SK-N-SH (cell line): Measurements from ENCODE around the gene IL9. TPM values are rescaled to one million over a fixed set of nuclear protein-coding genes. Genes with fewer than 3 reads are reported as not detected.

Source experiments
- CTCF ChIA-PET: fragments of 300-600, 350-600 bp; formaldehyde crosslinking; extraction: SDS; loops from one replicate; lab custom pipeline; 2021; lab: Yijun Ruan, JAX
- POLR2A ChIA-PET: fragments of 350-600 bp; sonication (Branson Sonifier 250); formaldehyde crosslinking; extraction: SDS; loops from one replicate; lab custom pipeline; 2020; ENCODE audit warnings: antibody characterized with exemption, inconsistent platforms; lab: Yijun Ruan, JAX
- DNase-seq: peaks from one replicate; pipeline ENCODE4 v3.0.0; 2012
- H2AFZ ChIP-seq: fragments of 200-600 bp; sonication (generic); 2 replicates; pipeline ENCODE4 v1.8.1; 2016; ENCODE audit warnings: antibody characterized with exemption, mild to moderate bottlenecking, low read depth
- H3F3A ChIP-seq: fragments of 200-600 bp; sonication (generic); replicated peaks from 2 replicates; pipeline ENCODE3; 2016; ENCODE audit warnings: antibody characterized with exemption, mild to moderate bottlenecking; ENCODE audit not compliant: insufficient read depth
- H3K27ac ChIP-seq, 2 experiments: fragments of 200-500 bp in 1 of 2; fragments of 200-600 bp in 1 of 2; sonication (Bioruptor generic) in 1 of 2; sonication (generic), shearing (Covaris generic) in 1 of 2; 2 replicates each; pipeline versions ENCODE4 v1.5.1 to v1.6.1; 2014 to 2016; ENCODE audit warnings: low read depth in 2 of 2, inconsistent platforms in 1 of 2, low read length in 1 of 2, mild to moderate bottlenecking in 1 of 2, mixed read lengths in 1 of 2
- H3K27me3 ChIP-seq: fragments of 200-600 bp; sonication (generic), shearing (Covaris generic); 2 replicates; pipeline ENCODE4 v1.6.1; 2016; ENCODE audit warnings: mixed run types; ENCODE audit not compliant: insufficient read depth
- H3K36me3 ChIP-seq, 2 experiments: fragments of 200-500 bp in 1 of 2; fragments of 200-600 bp in 1 of 2; sonication (Bioruptor generic) in 1 of 2; sonication (generic) in 1 of 2; replicated peaks in 1 of 2; 2 replicates each; pipeline versions ENCODE3 to v1.5.1; 2014 to 2016; ENCODE audit warnings: low read length in 1 of 2, mild to moderate bottlenecking in 1 of 2; ENCODE audit not compliant: insufficient read depth in 2 of 2, control insufficient read depth in 1 of 2
- H3K4me1 ChIP-seq, 2 experiments: fragments of 200-500 bp in 1 of 2; fragments of 200-600 bp in 1 of 2; sonication (Bioruptor generic) in 1 of 2; sonication (generic), shearing (Covaris generic) in 1 of 2; 2 replicates each; pipeline versions ENCODE4 v1.5.1 to v1.6.1; 2014 to 2016; ENCODE audit warnings: low read depth in 1 of 2, low read length in 1 of 2, mixed run types in 1 of 2; ENCODE audit not compliant: insufficient read depth in 2 of 2, control insufficient read depth in 1 of 2
- H3K4me2 ChIP-seq: fragments of 200-600 bp; sonication (generic), shearing (Covaris generic); 2 replicates; pipeline ENCODE4 v1.6.1; 2017; ENCODE audit warnings: mixed run types
- H3K4me3 ChIP-seq, 2 experiments: fragments of 200-500 bp in 1 of 2; fragments of 200-600 bp in 1 of 2; sonication (Bioruptor generic) in 1 of 2; sonication (generic), shearing (Covaris generic) in 1 of 2; 2 replicates each; pipeline versions ENCODE4 v1.5.1 to v1.8.1; 2014 to 2016; ENCODE audit warnings: low read depth in 2 of 2, inconsistent platforms in 1 of 2, low read length in 1 of 2, mild to moderate bottlenecking in 1 of 2, mixed read lengths in 1 of 2, moderate library complexity in 1 of 2
- H3K79me2 ChIP-seq: fragments of 200-600 bp; sonication (generic); 2 replicates; pipeline ENCODE4 v1.8.1; 2017; ENCODE audit warnings: mild to moderate bottlenecking; ENCODE audit not compliant: insufficient read depth
- H3K9ac ChIP-seq: fragments of 200-600 bp; sonication (generic); 2 replicates; pipeline ENCODE4 v1.6.1; 2017; ENCODE audit warnings: mixed run types
- H3K9me2 ChIP-seq: fragments of 200-600 bp; sonication (generic); 2 replicates; pipeline ENCODE4 v1.6.1; 2017; ENCODE audit warnings: mixed run types
- H3K9me3 ChIP-seq: fragments of 200-600 bp; sonication (generic); 2 replicates; pipeline ENCODE4 v1.6.1; 2017; ENCODE audit warnings: mixed run types, mild to moderate bottlenecking, moderate library complexity
- H4K20me1 ChIP-seq: fragments of 200-600 bp; sonication (generic); 2 replicates; pipeline ENCODE4 v1.6.1; 2017; ENCODE audit warnings: mild to moderate bottlenecking, mixed run types; ENCODE audit not compliant: insufficient read depth
- ELF1 ChIP-seq: IDR thresholded peaks from 2 replicates; pipeline ENCODE4 v1.4.0; 2012
- EP300 ChIP-seq, 2 experiments: IDR thresholded peaks; 2 replicates each; pipeline versions ENCODE4 v1.4.0 to v1.6.1; 2012; ENCODE audit warnings: borderline replicate concordance in 1 of 2, low read depth in 1 of 2, low read length in 1 of 2
- EZH2phosphoT487 ChIP-seq: fragments of 200-600 bp; sonication (generic); IDR thresholded peaks from 2 replicates; pipeline ENCODE4 v1.6.1; 2017; ENCODE audit warnings: low read depth, mixed run types, mild to moderate bottlenecking, antibody characterized with exemption, moderate library complexity, borderline replicate concordance
- FOSL2 ChIP-seq: IDR thresholded peaks from 2 replicates; pipeline ENCODE4 v1.4.0; 2012; ENCODE audit warnings: low read depth, mild to moderate bottlenecking, moderate library complexity, borderline replicate concordance
- FOXJ3 ChIP-seq: sonication (generic); formaldehyde crosslinking; IDR thresholded peaks from 2 replicates; pipeline ENCODE4 v1.5.1; 2020; ENCODE audit warnings: mild to moderate bottlenecking, missing genetic modification reagents
- GATA2 ChIP-seq: sonication (generic); formaldehyde crosslinking; IDR thresholded peaks from 2 replicates; pipeline ENCODE4 v1.5.0; 2020; ENCODE audit warnings: mild to moderate bottlenecking, missing genetic modification reagents
- IRF3 ChIP-seq: fragments of 150-350 bp; IDR thresholded peaks from 2 replicates; pipeline ENCODE4 v1.6.1; 2016; ENCODE audit warnings: mild to moderate bottlenecking, low read depth, low read length
- NFIC ChIP-seq: IDR thresholded peaks from 2 replicates; pipeline ENCODE4 v1.4.0; 2012; ENCODE audit warnings: borderline replicate concordance
- POLR2AphosphoS5 ChIP-seq: IDR thresholded peaks from 2 replicates; pipeline ENCODE4 v1.6.1; 2012; ENCODE audit warnings: low read depth, low read length
- RAD21 ChIP-seq: IDR thresholded peaks from 2 replicates; pipeline ENCODE4 v1.6.1; 2012; ENCODE audit warnings: mild to moderate bottlenecking, low read length
- RXRA ChIP-seq: IDR thresholded peaks from 2 replicates; pipeline ENCODE4 v1.4.0; 2012; ENCODE audit warnings: low read depth, mild to moderate bottlenecking, borderline replicate concordance
- SIN3A ChIP-seq: IDR thresholded peaks from 2 replicates; pipeline ENCODE4 v1.6.1; 2012; ENCODE audit warnings: low read depth, mild to moderate bottlenecking, low read length, moderate library complexity, borderline replicate concordance
- SMC3 ChIP-seq: IDR thresholded peaks from 2 replicates; pipeline ENCODE4 v1.6.1; 2012; ENCODE audit warnings: low read depth, low read length, improper control_type of control experiment
- TEAD4 ChIP-seq: IDR thresholded peaks from 2 replicates; pipeline ENCODE4 v1.4.0; 2012; ENCODE audit warnings: mild to moderate bottlenecking, borderline replicate concordance; ENCODE audit not compliant: insufficient read depth
- USF2 ChIP-seq: fragments of 150-350 bp; IDR thresholded peaks from 2 replicates; pipeline ENCODE4 v1.6.1; 2017; ENCODE audit warnings: antibody characterized with exemption, low read length, low read depth, borderline replicate concordance
- YY1 ChIP-seq: IDR thresholded peaks from 2 replicates; pipeline ENCODE4 v1.4.0; 2012; ENCODE audit warnings: low read depth, mild to moderate bottlenecking
- WGBS: methylation state at CpG from one replicate; pipeline ENCODE4 v1.1.6; 2017; ENCODE audit warnings: low lambda C conversion rate; 5-methylcytosine and 5-hydroxymethylcytosine counted together
- polyA plus RNA-seq, 3 experiments: library from polyadenylated mRNA; depleted of rRNA; stranded (reverse); fragments of >200 nt; gene quantifications; 2 replicates each; pipeline ENCODE4 v1.2.3, GENCODE V29; 2012
- TF ChIP-seq, protein P1 (sequence below): IDR thresholded peaks from 2 replicates; pipeline ENCODE4; 2012
- TF ChIP-seq, protein P2 (sequence below): IDR thresholded peaks from 2 replicates; pipeline ENCODE4 v1.6.1; 2012; ENCODE audit warnings: mild to moderate bottlenecking, low read depth, low read length, moderate library complexity
- TF ChIP-seq, protein P3 (sequence below): fragments of 200-600 bp; sonication (generic); IDR thresholded peaks from 2 replicates; pipeline ENCODE4 v1.6.1; 2017; ENCODE audit warnings: antibody characterized with exemption, mild to moderate bottlenecking, moderate library complexity

IL9 gene
- polyA plus RNA-seq, 1 of the 3 experiments (the other 2 are of a cell fraction): not detected

DNA sequence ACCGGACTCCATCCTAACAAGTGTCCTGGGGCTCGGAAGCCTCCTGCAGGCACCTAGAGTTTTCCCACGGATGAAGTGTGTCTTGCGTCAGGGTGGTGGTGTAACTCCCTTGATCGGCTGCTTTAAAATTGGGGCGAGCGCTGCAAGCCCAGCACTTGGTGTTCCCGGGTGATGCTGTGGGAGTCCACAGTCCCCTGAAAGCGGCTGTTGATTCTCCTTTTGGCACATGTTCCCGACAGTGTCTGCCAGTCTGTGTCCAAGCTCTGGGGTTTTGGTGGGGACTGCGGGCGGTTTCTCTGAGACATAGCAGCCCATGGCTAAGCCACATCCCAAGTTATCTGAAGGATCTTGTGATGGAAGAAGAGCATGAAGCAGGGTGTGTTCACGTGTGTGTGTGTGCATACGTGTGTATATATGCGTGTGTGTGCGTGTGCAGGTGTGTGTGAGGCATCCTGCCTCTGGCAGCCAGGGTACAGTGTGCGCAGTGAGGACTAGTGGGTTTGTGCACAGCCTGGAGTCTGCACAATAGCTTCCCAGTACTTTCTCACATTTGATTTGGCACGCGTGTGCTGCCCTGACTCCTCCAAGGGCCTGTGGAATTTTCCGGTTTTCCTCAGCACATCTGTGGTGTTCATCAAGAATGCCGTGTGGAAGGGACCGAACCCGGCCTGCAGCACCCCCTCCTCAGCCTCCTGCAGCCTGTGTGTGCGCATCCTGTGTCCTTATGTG is 44.3 kb downstream of the IL9 start:
- 0 out of 2 replicates have a peak, but pooled peaks cover 4% of the 10 kb centered on the region for H3K27me3 ChIP-seq
- H3K4me2 ChIP-seq: no peak overlapping the region
- no peaks in the 10 kb centered on the region for H3K4me1 ChIP-seq
- H3K9me3 ChIP-seq: no peaks in the 10 kb centered on the region
- TF ChIP-seq EZH2phosphoT487: no peak
- no peak for TF ChIP-seq NFIC
- no peaks in the 10 kb centered on the region for H3K36me3 ChIP-seq
- H3K4me3 ChIP-seq: no peak overlapping the region
- no peak overlapping the region for H3K9ac ChIP-seq
- H3K79me2 ChIP-seq: no peaks in the 10 kb centered on the region
- no peak overlapping the region for H2AFZ ChIP-seq
- 60% methylated on average over 20 of the region's 24 CpGs for WGBS
- H3F3A ChIP-seq: no peaks in the 10 kb centered on the region
- no peak overlapping the region for H3K27ac ChIP-seq
- no peak for DNase-seq
- ChIA-PET POLR2A (no interaction called here), CTCF (no interaction called here)
- no peaks in the 10 kb centered on the region for H3K9me2 ChIP-seq
- no peaks in the 10 kb centered on the region for H4K20me1 ChIP-seq

GRCh38 chr5:135850671-135851070 is 45.0 kb downstream of the IL9 start:
- H3K9me3 ChIP-seq: no peaks in the 10 kb centered on the region
- WGBS: 66% methylated on average over 3 of the region's 6 CpGs
- CTCF ChIA-PET: no interaction called here
- no peaks in the 10 kb centered on the region for H3K9me2 ChIP-seq
- no peaks in the 10 kb centered on the region for H3F3A ChIP-seq
- no peaks in the 10 kb centered on the region for H3K79me2 ChIP-seq
- H3K36me3 ChIP-seq: no peaks in the 10 kb centered on the region
- no peaks in the 10 kb centered on the region for H4K20me1 ChIP-seq
- no peak for DNase-seq
- POLR2A ChIA-PET: no interaction called here
- H3K4me2 ChIP-seq: no peak overlapping the region
- H3K4me3 ChIP-seq: no peak overlapping the region
- no peak overlapping the region for H3K27ac ChIP-seq
- no peak overlapping the region for H2AFZ ChIP-seq
- no peaks in the 10 kb centered on the region for H3K4me1 ChIP-seq
- H3K9ac ChIP-seq: no peak overlapping the region
- H3K27me3 ChIP-seq: 0 out of 2 replicates have a peak, but pooled peaks cover 4% of the 10 kb centered on the region
- TF ChIP-seq USF2: no peak
- TF ChIP-seq, protein P1, sequence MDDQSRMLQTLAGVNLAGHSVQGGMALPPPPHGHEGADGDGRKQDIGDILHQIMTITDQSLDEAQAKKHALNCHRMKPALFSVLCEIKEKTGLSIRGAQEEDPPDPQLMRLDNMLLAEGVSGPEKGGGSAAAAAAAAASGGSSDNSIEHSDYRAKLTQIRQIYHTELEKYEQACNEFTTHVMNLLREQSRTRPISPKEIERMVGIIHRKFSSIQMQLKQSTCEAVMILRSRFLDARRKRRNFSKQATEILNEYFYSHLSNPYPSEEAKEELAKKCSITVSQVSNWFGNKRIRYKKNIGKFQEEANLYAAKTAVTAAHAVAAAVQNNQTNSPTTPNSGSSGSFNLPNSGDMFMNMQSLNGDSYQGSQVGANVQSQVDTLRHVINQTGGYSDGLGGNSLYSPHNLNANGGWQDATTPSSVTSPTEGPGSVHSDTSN: no peak
- TF ChIP-seq RAD21: no peak
- TF ChIP-seq FOSL2: no peak
- TF ChIP-seq SIN3A: no peak
- no peak for TF ChIP-seq GATA2
- TF ChIP-seq, protein P2, sequence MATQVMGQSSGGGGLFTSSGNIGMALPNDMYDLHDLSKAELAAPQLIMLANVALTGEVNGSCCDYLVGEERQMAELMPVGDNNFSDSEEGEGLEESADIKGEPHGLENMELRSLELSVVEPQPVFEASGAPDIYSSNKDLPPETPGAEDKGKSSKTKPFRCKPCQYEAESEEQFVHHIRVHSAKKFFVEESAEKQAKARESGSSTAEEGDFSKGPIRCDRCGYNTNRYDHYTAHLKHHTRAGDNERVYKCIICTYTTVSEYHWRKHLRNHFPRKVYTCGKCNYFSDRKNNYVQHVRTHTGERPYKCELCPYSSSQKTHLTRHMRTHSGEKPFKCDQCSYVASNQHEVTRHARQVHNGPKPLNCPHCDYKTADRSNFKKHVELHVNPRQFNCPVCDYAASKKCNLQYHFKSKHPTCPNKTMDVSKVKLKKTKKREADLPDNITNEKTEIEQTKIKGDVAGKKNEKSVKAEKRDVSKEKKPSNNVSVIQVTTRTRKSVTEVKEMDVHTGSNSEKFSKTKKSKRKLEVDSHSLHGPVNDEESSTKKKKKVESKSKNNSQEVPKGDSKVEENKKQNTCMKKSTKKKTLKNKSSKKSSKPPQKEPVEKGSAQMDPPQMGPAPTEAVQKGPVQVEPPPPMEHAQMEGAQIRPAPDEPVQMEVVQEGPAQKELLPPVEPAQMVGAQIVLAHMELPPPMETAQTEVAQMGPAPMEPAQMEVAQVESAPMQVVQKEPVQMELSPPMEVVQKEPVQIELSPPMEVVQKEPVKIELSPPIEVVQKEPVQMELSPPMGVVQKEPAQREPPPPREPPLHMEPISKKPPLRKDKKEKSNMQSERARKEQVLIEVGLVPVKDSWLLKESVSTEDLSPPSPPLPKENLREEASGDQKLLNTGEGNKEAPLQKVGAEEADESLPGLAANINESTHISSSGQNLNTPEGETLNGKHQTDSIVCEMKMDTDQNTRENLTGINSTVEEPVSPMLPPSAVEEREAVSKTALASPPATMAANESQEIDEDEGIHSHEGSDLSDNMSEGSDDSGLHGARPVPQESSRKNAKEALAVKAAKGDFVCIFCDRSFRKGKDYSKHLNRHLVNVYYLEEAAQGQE: no peak
- TF ChIP-seq TEAD4: no peak
- no peak for TF ChIP-seq ELF1
- TF ChIP-seq, protein P3, sequence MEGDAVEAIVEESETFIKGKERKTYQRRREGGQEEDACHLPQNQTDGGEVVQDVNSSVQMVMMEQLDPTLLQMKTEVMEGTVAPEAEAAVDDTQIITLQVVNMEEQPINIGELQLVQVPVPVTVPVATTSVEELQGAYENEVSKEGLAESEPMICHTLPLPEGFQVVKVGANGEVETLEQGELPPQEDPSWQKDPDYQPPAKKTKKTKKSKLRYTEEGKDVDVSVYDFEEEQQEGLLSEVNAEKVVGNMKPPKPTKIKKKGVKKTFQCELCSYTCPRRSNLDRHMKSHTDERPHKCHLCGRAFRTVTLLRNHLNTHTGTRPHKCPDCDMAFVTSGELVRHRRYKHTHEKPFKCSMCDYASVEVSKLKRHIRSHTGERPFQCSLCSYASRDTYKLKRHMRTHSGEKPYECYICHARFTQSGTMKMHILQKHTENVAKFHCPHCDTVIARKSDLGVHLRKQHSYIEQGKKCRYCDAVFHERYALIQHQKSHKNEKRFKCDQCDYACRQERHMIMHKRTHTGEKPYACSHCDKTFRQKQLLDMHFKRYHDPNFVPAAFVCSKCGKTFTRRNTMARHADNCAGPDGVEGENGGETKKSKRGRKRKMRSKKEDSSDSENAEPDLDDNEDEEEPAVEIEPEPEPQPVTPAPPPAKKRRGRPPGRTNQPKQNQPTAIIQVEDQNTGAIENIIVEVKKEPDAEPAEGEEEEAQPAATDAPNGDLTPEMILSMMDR: no peak
- no peak for TF ChIP-seq EP300 (IDR thresholded peaks at IDR 0.05; ENCODE audit: borderline replicate concordance in 1 of 2, low read depth in 1 of 2, low read length in 1 of 2)
- no peak for TF ChIP-seq RXRA
- TF ChIP-seq IRF3: no peak
- TF ChIP-seq POLR2AphosphoS5: no peak
- no peak for TF ChIP-seq YY1
- TF ChIP-seq SMC3: no peak
- TF ChIP-seq FOXJ3 (CRISPR knock-in tag): no peak
